ENCODE measurements around the gene SPANXA2.
"Not testable (repeated sequence)": the region's sequence is repeated elsewhere in the genome, so short reads cannot be mapped to it uniquely, and the experiment has no call there.

Gene SPANXA2, protein sequence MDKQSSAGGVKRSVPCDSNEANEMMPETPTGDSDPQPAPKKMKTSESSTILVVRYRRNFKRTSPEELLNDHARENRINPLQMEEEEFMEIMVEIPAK

DNA sequence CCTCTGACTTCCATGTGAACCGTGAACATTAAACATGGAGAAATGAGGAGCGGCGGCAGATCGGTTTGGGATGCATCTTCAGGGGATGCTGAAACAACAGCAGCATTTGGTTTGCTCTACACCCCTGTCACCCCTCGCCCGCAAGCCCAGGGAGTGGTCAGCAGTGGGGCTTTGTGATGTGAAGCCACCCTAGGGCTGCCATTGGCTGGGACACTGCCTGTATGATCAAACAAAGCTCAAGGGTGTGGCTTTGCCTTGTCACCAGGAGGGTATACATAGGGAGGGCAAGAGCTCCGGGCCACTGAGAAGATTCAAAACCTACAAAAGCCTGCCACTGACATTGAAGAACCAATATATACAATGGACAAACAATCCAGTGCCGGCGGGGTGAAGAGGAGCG, at the start of gene SPANXA2:
TSS of gene SPANXA2 (plus strand) at position 301 of the 400 bp plus-strand sequence. CDS start at position 361, 60 bp downstream.
- not testable (repeated sequence) for DNase-seq

DNA sequence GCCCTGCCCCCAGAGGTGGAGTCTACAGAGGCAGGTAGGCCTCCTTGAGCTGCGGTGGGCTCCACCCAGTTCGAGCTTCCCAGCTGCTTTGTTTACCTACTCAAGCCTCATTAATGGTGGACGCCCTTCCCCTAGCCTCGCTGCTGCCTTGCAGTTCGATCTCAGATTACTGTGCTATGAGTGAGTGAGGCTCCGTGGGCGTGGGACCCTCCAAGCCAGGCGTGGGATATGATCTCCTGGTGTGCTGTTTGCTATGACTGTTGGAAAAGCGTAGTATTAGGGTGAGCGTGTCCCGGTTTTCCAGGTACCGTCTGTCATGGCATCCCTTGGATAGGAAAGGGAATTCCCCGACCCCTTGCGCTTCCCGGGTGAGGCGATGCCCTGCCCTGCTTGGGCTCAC, 47.0 kb upstream of the SPANXA2 start:
- DNase-seq = not testable (repeated sequence)

DNA sequence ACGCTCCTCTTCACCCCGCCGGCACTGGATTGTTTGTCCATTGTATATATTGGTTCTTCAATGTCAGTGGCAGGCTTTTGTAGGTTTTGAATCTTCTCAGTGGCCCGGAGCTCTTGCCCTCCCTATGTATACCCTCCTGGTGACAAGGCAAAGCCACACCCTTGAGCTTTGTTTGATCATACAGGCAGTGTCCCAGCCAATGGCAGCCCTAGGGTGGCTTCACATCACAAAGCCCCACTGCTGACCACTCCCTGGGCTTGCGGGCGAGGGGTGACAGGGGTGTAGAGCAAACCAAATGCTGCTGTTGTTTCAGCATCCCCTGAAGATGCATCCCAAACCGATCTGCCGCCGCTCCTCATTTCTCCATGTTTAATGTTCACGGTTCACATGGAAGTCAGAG, 4.9 kb upstream of the SPANXA2 start, which contains the start of gene SPANXA1:
TSS of gene SPANXA1 (minus strand) at position 101 of the 400 bp plus-strand sequence. CDS start at position 41, 60 bp downstream.
- not testable (repeated sequence) for DNase-seq

DNA sequence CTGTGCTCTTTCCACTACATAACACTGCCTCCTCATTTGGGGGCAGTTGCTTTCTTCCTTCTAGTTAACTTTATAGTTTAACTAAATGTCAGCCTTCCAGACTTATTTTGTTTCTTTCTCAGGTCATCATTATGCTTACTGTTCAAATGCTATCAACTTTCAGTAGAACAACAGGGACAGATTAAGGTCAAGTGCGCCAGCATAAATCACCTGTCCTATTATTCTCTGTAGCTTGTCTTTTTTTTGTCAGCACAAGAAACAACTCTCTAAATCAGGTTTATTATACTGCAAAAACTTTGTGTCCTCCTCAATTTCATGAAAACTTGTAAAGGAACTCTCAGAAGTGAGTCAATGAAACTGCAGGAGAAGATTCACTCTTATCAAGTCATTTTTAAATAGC, 19.6 kb downstream of the SPANXA2 start:
- no peak for DNase-seq

DNA sequence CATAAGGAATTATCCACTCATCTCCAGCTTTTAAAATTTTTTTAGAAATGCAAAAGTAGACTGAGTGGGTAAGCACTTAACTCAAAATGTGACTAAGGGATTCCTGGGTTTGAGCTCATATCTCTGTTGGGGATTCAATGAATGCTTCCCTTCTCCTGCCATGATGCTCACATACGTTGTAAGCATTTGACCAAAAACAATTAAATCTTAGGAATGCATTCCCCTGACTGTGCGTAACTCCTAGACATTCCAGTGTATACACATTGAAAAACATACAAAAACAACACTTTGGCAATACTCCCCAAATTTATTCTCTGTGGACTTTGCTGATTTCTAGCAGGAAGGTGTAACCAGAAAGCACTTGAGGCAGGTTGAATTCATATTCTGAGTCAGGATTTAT, 29.8 kb downstream of the SPANXA2 start:
- no peak for DNase-seq

DNA sequence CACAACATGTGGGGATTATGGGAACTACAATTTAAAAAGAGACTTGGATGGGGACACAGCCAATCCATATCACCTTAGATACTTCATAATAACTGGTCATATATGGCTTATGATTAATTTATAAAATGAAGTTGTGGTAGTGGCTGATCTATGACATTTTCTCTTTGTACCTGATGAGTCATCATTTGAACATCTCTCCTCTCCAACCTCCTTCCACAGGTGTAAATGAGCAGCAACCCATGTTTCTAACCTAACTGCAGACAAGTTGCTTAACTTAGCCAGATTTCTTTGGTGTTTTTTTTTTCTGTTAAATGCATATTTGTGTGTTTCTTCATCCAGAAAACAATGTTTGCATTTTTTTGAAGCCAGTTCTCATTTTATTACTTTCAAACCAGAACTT, 42.6 kb downstream of the SPANXA2 start:
- DNase-seq = no peak

DNA sequence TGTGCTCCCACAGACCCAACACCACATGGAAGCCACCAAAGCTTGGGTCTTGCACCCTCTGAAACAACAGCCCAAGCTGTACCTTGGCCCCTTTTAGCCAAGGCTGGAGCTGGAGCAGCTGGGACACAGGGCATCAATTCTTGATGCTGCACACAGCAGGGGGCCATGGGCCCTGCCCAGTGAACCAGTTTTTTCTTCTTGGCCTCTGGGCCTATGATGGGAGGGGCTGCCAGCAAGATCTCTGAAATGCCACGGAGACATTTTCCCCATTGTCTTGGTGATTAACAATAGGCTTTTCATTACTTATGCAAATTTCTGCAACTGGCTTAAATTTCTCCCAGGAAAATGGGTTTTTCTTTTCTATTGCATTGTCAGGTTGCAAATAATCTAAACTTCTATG, 49.0 kb downstream of the SPANXA2 start:
- no peak for DNase-seq
